HG03354 (cell line): ENCODE results near the gene PHLDB3.

ENCODE experiments used
- ATAC-seq: cut with Tn5 transposase; IDR thresholded peaks from one replicate; pipeline ENCODE4 v1.9.1; 2021; ENCODE audit warnings: mild to moderate bottlenecking; ENCODE audit not compliant: unreplicated experiment, poor library complexity, severe bottlenecking

The PHLDB3 gene

DNA sequence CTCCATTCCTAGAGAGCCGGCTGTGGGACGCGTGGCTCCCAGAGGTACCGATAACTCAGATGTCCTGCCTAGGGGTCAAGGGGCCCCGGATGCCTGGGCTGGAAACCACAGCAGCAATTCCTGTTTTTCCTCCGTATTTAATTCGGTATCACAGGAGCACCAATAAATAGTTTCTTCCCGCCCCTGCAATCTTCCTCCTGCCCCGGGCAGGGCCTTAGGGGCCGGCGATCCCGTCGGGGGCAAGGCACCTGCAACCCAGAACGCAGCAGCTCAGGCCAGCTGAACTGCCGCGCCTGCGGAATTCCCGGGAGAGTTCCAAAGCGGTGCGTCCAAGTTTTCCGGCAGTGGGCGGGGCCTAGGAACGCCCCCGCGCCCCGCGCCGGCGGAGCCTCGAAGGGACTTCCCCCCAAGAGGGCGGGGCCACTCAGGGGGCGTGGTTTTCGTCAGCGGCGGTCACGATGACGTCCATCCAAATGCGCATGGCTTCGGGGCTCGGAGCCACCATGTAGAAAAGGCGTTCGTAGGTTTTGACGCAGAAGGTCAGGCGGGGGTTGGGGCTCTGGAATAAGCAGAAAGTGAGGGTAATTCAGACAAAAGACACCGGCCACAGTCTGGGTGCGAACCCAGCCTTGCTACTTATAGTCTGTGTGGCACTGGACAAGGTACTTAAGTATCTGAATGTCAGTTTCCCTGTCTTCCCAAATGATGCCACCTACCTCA is 29.4 kb downstream of the PHLDB3 start:
- peak; percentile 64 for ATAC-seq

DNA sequence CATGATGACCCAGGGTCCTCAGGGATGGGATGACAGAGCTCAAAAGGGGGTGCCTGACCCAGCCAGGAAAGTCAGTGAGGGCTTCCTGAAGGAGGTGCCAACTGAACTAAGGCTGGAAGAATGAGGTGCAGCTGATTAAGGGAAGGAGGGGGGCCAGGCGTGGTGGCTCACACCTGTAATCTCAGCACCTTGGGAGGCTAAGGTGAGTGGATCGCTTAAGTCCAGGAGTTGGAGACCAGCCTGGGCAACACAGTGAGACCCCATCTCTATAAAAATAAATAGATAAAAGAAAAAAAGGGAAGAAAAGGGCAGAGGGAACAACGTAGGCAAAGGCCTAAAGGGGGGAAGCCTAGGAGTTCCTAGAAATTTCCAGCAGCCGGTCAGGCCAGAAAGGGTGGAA is 30.1 kb downstream of the PHLDB3 start:
- no peak for ATAC-seq

DNA sequence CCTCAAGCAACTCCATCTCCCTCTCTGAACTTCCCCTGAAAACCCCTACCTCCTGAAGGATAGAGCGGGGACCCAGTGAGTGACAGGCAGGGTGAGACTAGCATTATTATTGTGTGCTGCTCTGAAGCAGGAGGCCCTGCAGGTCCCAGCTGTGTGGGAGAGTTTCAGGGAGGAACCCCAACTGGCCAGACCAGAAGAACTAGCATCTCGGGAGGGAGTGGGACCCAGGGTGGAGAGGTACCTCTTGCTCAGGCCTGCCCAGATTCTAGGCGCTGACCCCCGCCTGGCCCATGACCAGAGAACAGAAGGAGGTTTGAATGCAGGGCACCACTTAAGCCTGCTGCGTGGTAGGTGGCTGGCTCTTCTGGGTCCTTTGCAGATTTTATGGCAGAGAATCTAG is 33.5 kb downstream of the PHLDB3 start:
- ATAC-seq: no peak

DNA sequence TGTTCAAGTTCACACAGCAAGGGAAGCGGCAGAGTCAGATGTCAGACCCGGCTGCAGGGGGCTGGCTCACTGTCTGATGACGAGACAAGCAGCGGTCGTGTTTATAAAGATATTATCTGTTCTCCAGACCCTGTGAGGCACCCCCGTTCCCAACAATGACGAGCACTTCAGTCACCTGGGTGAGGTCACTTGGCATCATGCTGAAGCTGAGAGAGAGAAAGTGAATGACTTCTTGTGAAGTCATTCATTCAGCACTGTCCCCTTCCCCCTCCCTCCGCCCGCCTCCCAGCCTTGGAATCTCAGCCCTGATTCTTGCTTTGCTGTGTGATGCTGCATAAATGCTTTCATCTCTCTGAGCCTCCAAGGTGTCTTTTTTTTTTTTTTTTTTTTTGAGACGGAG is 34.3 kb downstream of the PHLDB3 start:
- no peak for ATAC-seq

DNA sequence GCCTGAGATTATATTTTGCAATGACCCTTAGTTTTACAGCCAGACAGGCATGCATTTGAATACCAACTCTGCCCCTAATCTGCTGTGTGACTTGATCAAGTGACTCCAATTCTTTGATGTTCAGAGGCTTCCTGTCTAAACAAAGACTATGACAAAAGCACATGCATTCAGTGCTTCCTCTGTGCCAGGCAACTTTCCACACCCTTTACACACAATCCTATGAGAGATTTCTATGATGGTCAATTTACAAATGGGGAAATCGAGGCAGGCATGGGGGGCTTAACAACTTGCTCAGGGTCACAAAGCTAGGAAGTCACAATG is 35.4 kb downstream of the PHLDB3 start:
- ATAC-seq: no peak

DNA sequence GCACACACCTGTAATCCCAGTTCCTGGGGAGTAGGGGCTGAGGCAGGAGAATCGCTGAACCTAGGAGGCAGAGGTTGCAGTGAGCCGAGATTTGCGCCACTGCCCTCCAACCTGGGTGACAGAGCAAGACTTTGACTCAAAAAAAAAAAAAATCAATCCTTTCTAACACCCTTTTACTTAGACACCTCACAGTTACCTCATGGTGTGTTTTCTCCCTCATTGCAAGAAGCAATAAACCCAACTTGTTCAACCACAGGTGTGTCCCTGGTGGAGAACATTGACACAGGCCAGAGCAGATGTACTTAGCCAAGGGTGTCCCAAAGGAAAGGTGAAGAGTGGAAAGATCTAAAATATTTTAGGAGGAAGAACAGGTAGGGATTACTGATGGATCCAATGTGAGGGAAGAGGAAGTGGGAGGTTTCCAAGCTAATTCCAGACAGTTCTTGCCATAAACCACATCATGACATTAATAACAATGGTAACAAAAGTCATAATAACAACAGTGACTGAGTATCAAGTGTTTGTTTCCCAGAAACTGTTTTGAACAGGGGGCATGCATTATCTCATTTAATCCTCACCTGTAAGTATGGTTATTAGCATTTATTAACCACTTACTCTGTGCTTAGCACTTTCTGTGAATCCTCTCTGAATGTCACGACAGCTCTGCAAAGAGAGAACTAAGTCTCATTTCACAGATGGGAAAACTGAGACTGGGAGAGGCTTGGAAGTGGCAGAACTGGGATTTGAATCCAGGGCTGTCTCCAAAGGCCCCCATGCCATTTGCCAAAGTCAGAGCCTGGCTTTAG is 36.0 kb downstream of the PHLDB3 start:
- no peak for ATAC-seq

DNA sequence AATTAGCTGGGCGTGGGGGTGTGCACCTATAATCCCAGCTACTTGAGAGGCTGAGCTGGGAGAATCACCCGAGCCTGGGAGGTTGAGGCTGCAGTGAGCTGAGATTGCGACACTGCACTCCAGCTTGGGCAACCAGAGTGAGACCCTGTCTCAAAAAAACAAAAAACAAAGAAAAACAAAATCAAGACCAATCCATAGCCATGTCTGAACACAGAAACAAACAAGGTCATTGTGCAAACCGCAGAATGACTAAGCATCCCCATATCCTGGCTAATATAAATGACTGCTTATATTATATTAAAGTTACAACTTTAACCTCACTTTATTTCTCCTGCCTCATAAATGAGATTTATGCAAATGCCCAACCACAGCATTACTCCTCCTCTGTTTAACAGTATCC is 36.8 kb downstream of the PHLDB3 start:
- no peak for ATAC-seq

DNA sequence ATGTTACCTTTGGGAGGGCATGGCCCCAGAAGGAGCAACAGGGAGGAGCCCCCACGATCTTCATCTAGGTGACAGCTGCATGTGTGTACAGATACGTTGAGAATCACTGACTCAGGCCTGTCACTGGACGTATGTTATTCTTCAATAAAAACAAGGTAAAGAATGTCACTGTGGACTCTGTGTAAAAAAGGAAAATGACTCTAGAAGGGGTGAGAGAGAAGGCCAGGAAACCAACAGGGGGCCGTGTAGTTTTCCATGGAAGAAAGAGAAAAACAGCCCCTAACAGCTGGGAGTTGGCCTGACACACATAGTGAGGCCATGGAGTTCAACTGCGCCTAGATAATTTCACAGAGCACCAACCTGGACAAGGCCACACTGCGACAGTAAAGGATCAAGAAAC is 37.3 kb downstream of the PHLDB3 start:
- no peak for ATAC-seq

DNA sequence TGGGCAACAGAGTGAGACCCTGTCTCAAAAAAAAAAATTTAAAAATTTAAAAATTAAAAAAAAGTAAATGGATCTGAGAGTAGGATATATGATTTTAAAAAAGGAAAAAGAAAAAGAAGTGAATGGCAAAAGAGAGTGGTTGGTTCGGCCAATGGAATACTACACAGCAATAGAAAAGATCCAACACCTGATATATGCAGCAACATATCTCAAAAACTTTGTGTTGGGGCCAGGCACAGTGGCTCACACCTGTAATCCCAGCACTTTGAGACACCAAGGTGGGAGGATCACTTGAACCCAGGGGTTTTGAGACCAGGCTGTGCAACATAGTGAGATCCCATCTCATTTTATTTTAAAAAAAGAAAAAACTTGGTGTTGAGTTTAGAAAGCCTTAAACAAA is 37.8 kb downstream of the PHLDB3 start:
- no peak for ATAC-seq

DNA sequence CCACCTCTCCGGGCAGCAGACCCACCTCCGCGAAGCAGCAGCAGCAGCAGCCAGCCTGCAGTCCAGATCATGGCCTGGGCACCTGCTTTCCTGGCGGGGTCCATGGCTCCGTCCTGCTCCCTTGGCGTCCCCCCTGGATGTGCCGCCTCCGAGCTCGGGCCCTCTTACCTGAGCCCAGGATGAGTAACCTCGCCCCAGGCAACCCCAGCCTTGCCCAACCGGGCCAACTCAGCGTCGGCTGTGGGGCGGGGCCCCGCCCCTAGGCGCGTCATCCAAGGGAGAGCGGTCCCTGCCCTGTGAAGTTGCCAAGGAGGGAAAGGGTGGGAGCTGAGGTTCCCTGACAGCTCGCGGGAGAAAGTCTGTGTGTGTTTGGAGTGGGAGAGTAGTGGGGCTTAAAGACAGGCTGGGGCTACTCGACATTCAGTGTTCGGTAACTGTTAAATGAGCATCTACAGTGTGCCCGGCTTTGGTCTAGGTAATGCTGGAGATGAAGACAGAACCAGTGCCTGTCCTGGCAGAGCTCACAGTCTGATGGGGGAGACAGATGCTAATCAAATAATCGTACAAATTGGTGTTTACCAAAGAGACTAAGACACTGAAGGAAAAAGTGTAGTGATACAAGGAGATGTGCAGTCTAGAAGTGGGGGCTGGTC is 39.0 kb downstream of the PHLDB3 start, which contains the start of gene LYPD3:
Gene LYPD3, minus strand, starts transcription at position 141 of the 653 bp plus-strand sequence. Its CDS starts 37 bp downstream, at position 104.
- no peak for ATAC-seq

DNA sequence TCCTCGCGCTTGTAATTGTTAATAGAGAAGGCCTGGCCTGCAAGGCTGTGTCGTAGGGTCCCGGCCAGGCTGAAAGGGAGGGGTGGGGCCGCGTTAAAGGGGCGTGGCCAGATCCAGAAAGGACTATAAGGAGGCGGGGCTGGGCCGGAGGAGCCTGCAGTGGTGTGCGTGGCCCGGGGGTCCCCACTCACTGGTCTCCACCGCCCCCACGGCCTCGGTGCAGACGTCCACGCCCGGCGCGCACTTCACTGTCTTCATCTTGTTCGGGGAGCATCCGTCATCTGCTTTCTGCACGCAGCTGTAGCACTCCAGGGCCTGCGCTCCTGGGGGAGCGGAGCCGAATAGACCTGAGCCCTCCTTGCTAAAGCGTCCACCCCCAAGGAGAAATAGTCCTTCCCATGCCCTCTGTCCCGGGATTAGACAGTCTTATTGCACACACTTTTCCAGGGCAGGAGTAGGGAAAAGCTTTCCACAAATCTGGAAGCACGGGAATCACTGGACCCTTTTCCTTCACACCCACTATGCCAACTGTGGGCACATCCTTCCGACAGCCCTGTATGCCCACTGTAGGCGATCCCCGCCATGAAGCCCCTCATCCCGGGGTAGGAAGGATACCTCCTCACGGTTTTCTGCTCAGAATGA is 40.3 kb downstream of the PHLDB3 start:
- ATAC-seq: peak; percentile 38

DNA sequence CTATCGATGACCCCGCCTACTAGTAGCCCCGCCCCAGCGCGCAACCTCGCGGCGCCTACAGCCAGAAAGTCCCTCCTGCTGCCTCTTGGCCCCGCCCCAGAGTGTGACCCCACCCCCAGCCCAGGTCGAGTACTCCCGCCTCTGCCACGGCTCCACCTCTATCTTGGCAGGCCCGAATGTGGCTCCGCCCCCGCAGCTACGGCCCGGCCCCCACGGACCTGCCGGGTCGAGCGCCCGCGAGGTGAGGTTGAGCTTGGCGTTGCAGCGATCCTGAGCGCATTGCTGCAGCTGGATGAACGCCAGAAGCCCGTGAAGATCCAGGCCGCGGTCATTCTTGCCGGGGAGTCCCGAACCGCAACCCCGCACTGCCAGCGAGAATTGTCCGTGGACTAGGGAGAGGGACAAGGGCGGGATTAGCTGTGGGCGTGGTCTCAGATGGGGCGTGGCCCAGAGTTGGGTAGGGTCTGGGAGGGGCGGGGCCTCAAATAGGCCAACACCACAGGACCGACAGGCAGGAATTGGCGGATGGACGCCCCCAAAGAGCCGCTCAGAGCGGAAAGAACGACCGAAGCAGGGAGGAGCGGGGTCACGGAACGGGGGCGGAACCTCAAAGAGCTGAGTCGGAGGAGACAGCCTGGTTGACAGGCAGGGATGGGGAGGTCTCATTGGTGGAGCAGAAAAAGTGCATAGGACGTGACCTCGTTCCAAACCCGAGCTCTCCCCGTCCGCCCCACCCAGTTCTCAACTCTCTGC is 41.0 kb downstream of the PHLDB3 start:
- peak; percentile 85 for ATAC-seq

DNA sequence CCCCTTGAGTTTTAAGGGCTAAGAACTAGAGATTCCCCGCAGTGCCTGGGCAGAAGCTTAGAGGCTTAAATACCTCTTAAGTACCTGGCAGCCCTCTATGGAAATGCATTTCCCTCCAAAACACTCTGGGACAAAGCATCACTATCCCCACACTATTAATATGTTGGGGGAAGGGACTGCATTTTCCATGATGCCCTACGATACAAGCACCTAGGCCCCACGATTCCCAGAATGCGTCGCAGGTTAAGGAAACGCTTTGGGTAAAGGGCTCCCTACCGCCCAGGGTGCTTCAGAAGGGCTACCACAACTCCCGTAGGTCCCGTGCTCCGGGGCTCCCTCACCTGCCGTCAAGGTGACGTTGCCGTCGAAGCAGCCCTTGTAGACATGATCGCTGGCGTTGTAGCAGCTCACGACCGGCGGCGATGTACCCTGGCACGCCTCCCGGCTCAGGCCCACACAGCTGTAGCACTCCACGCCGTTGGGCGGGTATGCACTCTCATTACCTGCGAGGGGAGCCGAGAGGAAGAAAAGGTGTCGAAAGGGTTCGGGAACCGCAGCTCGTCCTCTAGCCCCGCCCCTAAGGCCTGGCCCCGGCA is 41.7 kb downstream of the PHLDB3 start:
- ATAC-seq: no peak

DNA sequence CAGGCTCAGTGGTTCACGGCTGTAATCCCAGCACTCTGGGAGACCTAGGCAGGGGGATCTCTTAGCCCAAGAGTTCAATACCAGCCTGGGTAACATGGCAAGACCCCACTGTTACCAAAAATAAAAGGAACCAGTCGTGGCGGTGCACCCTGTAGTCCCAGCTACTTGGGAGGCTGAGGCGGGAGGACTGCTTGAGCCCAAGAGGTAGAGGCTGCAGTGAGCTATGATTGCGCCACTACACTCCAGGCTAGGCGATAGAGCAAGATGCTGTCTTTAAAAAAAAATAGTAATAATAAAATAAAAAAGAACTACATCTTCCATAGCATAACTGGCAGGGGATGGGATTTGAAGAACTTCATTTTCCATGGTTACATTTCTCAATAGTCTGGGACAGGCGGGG is 42.2 kb downstream of the PHLDB3 start:
- ATAC-seq: no peak

DNA sequence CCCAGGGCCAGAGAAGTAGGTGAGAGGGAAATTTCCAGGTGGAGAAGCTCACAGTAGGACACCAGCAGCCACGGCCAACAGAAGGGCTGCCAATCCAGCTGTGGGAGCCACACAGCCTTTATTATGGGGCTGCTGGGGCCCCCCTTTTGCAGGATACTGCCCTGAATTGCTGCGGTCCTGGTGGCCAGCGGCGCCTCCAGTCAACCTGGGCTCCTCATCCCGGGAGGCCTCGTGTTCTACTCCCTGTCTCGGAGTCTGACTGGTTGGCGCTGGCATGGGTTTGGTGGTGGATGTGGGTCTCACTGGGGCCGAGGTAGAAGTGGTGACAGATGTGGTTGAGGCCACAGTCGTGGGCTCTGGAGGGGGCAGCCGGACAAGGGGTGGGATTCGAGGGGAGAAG is 43.2 kb downstream of the PHLDB3 start:
- no peak for ATAC-seq

DNA sequence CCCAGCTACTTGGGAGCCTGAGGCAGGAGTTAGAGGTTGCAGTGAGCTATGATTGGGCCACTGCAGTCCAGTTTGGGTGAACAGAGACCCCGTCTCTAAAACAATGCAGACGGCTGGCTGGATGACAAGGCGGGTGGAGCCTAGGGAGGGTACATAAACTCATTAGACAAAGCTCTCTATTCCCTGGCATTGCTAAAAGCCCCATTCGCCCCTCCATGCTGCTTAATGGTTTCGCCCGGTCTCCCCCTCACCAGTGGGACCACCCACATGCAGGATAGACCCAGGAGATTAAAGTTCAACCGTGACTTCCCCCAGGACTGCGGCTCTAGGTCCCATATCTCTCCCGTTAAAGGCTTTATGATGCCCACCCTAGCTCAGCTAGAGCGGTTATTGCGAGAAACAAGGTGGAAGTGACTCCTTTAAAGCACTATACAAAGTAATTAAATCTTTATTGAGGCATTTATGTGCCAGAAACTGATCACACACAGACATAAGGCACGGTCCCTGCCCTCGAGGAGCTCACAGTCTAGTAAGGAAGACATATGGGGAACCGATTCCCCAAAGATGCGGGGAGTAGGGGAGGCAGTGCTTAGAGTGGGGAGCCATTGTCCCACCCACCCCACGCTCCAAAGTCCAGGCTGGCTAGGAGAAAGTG is 44.1 kb downstream of the PHLDB3 start:
- no peak for ATAC-seq

DNA sequence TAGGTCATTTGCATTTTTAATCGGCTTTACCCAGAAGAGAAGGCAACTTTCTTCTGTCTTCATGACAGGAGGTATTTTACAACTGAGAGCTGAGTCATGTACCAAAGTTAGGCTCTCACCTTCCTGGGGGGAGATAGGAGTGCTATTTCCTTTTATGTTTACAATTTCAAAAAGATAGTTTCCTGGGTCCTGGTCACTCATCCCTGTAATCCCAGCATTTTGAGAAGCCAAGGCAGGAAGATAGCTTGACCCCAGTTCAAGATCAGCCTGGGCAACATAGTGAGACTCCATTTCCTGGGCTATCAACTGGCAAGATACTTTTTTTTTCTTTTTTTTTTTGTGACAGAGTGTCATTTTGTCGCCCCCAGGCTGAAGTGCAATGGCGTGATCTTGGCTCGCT is 46.7 kb downstream of the PHLDB3 start:
- ATAC-seq: no peak

DNA sequence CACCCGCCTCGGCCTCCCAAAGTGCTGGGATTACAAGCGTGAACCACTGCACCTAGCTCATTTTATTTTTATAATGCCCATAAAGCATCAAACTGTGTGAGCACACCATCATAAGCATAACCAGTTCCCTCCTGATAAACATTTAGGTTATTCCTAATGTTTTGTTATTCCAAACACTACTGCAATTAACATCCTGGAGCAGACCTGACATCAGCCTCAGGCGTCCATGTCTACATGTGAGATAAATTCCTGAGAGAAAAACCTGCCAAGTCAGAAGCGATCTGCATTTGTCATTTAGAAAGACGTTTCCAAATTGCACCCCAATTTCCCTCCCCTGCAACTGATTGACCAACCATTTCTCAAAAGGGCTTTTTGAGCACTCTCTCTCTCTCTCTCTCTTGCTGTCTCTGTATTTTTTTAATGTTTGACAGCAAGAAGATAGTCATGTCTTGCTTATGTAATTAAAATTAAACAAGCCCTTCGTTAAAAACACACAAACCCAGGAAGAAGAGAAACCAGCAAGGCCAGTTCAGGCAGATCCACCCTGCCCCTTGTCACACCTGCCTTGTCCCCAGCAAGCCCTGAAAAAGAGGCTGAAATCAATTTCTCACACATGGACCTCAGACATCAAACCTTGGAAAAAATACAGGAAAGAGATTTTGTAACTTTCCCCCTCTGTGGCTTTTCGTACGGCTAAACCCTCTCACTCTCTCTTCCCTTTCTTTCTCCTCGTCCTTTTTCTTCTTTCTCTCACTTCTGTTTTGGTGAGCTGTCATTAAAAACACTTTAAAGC is 49.0 kb downstream of the PHLDB3 start:
- no peak for ATAC-seq
